HG03097 (cell line): ENCODE data around the gene ALDH1A2.

Experiments used
- ATAC-seq: cut with Tn5 transposase; IDR thresholded peaks from one replicate; pipeline ENCODE4 v1.9.1; 2021; ENCODE audit not compliant: unreplicated experiment, low FRiP score

ALDH1A2 gene

DNA sequence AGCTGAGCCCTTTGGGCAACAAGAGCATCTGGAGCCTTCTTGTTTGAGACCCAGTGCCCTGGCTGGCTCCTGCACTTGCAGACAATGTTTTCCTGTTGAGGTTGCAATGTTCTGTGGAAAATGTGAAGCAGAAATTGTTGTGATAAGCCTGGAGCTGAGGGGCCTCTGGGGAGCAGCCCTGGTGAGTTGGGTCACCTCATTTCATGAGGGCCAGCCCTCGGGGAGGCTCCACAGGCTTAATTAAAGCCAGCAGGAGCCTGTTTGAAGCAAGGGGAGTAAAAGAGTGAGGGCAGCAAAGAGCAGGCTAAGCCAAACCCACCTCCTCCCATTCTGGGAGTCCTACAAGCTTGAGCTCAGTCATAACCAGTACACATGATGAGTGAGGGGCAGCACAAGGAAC is 154.3 kb downstream of the ALDH1A2 start:
- ATAC-seq: no peak

- no peak for ATAC-seq
Observed at GRCh38 chr15:57910672-57911071, 154.8 kb downstream of the ALDH1A2 start.

DNA sequence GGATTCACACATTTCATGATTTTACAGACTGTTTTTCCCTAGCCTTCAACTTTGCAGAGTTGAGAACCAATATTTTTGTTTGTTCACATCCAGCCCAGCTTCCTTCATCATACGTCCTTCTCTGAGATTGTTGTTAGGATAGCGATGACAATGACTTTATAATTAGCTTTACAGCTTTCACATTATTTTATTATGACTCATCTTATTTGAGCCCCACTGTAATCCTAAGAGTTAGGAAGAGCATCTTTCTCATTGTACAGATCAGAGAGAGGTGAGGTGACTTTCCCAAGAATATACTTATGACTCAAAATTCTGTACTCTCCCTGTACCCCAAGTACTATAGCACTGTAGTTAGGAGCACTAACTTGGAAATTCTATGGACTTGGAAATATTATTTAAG is 156.1 kb downstream of the ALDH1A2 start:
- ATAC-seq: no peak

- ATAC-seq: no peak
Observed at GRCh38 chr15:57903626-57904025, 161.9 kb downstream of the ALDH1A2 start.
